Stomach (tissue), 9 donors: ENCODE measurements around the gene ELP4. TPM values are rescaled to one million over a fixed set of nuclear protein-coding genes. Genes with fewer than 3 reads are reported as not detected.

Experiments used
- DNase-seq, 2 donors: peaks; one replicate each; pipeline versions ENCODE4 v3.0.0 to v3.0.0-alpha.2; 2013 to 2019
- H3K27ac ChIP-seq, 5 donors: fragments of 200-600 bp in 4 of 5; sonication (generic) in 4 of 5; one replicate each; pipeline ENCODE4 v1.5.1; 2013 to 2019; ENCODE audit warnings: mild to moderate bottlenecking in 1 of 5, moderate library complexity in 1 of 5
- H3K27me3 ChIP-seq, 3 donors: fragments of 200-600 bp; sonication (generic); one replicate each; pipeline ENCODE4 v1.5.1; 2017 to 2019; ENCODE audit warnings: mixed run types in 1 of 3
- H3K36me3 ChIP-seq, 4 donors: fragments of 200-600 bp; sonication (generic); 1 replicate in 3 of 4; 2 replicates in 1 of 4; pipeline ENCODE4 v1.5.1; 2016 to 2019
- H3K4me1 ChIP-seq, 4 donors: fragments of 200-600 bp; sonication (generic); one replicate each; pipeline ENCODE4 v1.5.1; 2016 to 2019
- H3K4me3 ChIP-seq, 4 donors: fragments of 200-600 bp; sonication (generic) in 3 of 4; one replicate each; pipeline ENCODE4 v1.5.1; 2016 to 2019; ENCODE audit warnings: mild to moderate bottlenecking in 1 of 4
- H3K9me3 ChIP-seq, 4 donors: fragments of 200-600 bp; sonication (generic); one replicate each; pipeline ENCODE4 v1.5.1; 2016 to 2019
- CTCF ChIP-seq, 7 experiments: fragments of 450-650 bp in 4 of 7; fragments of 200-600 bp in 3 of 7; sonication (generic) in 3 of 7; IDR thresholded peaks; one replicate each; pipeline ENCODE4 v1.5.1; 2016 to 2019; ENCODE audit warnings: antibody characterized with exemption in 7 of 7, control low read depth in 2 of 7, mild to moderate bottlenecking in 1 of 7
- EP300 ChIP-seq: sonication (generic); formaldehyde crosslinking; IDR thresholded peaks from one replicate; pipeline ENCODE4 v1.6.1; 2017; ENCODE audit warnings: antibody characterized with exemption
- POLR2A ChIP-seq, 4 donors: fragments of 450-650 bp; IDR thresholded peaks; one replicate each; pipeline ENCODE4 v1.6.1; 2016; ENCODE audit warnings: antibody characterized with exemption in 4 of 4, control low read depth in 2 of 4, mild to moderate bottlenecking in 1 of 4, moderate library complexity in 1 of 4
- POLR2AphosphoS5 ChIP-seq, 3 donors: sonication (generic); formaldehyde crosslinking; IDR thresholded peaks; one replicate each; pipeline ENCODE4 v1.6.1; 2016; ENCODE audit warnings: antibody characterized with exemption in 3 of 3
- WGBS, 5 donors: extraction: QIAGEN DNeasy Blood & Tissue Kit in 3 of 5; methylation state at CpG; one replicate each; pipeline versions ENCODE4 v1.1.5 to v1.1.7; 2013 to 2018; 5-methylcytosine and 5-hydroxymethylcytosine counted together
- intact Hi-C: fragments of 100-400 bp; cut with DNase I; formaldehyde crosslinking; loops from one replicate; pipeline ENCODE4 v1.15.1; 2023; ENCODE audit warnings: low total_unique reads
- polyA plus RNA-seq, 3 donors: library from polyadenylated mRNA; stranded (reverse); fragments of 200-250 nt; gene quantifications; one replicate each; pipeline ENCODE4 v1.2.3, GENCODE V29; 2013
- total RNA-seq, 5 donors: library from RNA; depleted of rRNA; stranded (reverse); fragments of >200 nt; gene quantifications; one replicate each; pipeline versions ENCODE4 v1.1.0 to v1.2.3, GENCODE V29; 2014 to 2016
- donor health status: healthy with polysubstance abuse.
- donor health status: Bipolar disorder and iron deficiency.
- donor health status: healthy.

Gene ELP4
- total and polyA plus RNA-seq, 8 donors: 8.3 to 70.0 (median 20.9) TPM

GRCh38 chr11:31780078-31780477, 270.5 kb downstream of the ELP4 start:
- peaks cover 0 to 4% (median 0%) of the 10 kb centered on the region in 4 donors for H3K36me3 ChIP-seq
- TF ChIP-seq CTCF (IDR thresholded peaks at IDR 0.05) (no peak), POLR2AphosphoS5 (IDR thresholded peaks at IDR 0.05) (no peak), EP300 (no peak), POLR2A (IDR thresholded peaks at IDR 0.05) (no peak)
- no peak overlapping the region for H3K4me3 ChIP-seq
- H3K27ac ChIP-seq: no peak overlapping the region
- H3K9me3 ChIP-seq: no peaks in the 10 kb centered on the region
- H3K27me3 ChIP-seq: no peaks in the 10 kb centered on the region
- no peak for DNase-seq
- WGBS, 5 donors: 93 to 99% (median 96%) methylated on average over 4 of the region's 4 CpGs
- peaks cover 0 to 5% (median 0%) of the 10 kb centered on the region in 4 donors for H3K4me1 ChIP-seq
- intact Hi-C loops: no loop called here

GRCh38 chr11:31780480-31780971, 271.0 kb downstream of the ELP4 start:
- H3K27me3 ChIP-seq: no peaks in the 10 kb centered on the region
- H3K27ac ChIP-seq: no peak overlapping the region
- WGBS, 5 donors: 63 to 86% (median 75%) methylated on average over 5 of the region's 5 CpGs
- no peaks in the 10 kb centered on the region for H3K9me3 ChIP-seq
- H3K4me3 ChIP-seq: no peak overlapping the region
- intact Hi-C loops: no loop called here
- peaks cover 0 to 5% (median 0%) of the 10 kb centered on the region in 4 donors for H3K4me1 ChIP-seq
- peaks cover 0 to 4% (median 0%) of the 10 kb centered on the region in 4 donors for H3K36me3 ChIP-seq
- DNase-seq: no peak
- TF ChIP-seq EP300 (no peak), CTCF (IDR thresholded peaks at IDR 0.05) (no peak)

GRCh38 chr11:31782257-31782656, 272.7 kb downstream of the ELP4 start:
- Histone ChIP-seq H3K27ac (no peak overlapping the region), H3K4me1 (peaks cover 0 to 5% (median 0%) of the 10 kb centered on the region in 4 donors), H3K9me3 (no peaks in the 10 kb centered on the region), H3K36me3 (peaks cover 0 to 4% (median 0%) of the 10 kb centered on the region in 4 donors), H3K4me3 (no peak overlapping the region), H3K27me3 (no peaks in the 10 kb centered on the region)
- WGBS, 5 donors: 95 to 99% (median 95%) methylated on average over 2 of the region's 2 CpGs
- intact Hi-C loops: no loop called here
- TF ChIP-seq CTCF (IDR thresholded peaks at IDR 0.05) (no peak), EP300 (no peak), POLR2AphosphoS5 (IDR thresholded peaks at IDR 0.05) (no peak), POLR2A (IDR thresholded peaks at IDR 0.05) (no peak)
- no peak for DNase-seq

GRCh38 chr11:31783252-31783651, 273.7 kb downstream of the ELP4 start:
- peaks cover 0 to 5% (median 0%) of the 10 kb centered on the region in 4 donors for H3K4me1 ChIP-seq
- intact Hi-C loops: no loop called here
- no peak overlapping the region for H3K27ac ChIP-seq
- no peak for DNase-seq
- H3K9me3 ChIP-seq: no peaks in the 10 kb centered on the region
- WGBS, 5 donors: 94 to 97% (median 95%) methylated on average over 6 of the region's 6 CpGs
- no peak overlapping the region for H3K4me3 ChIP-seq
- no peaks in the 10 kb centered on the region for H3K27me3 ChIP-seq
- peaks cover 0 to 4% (median 0%) of the 10 kb centered on the region in 4 donors for H3K36me3 ChIP-seq
- TF ChIP-seq POLR2AphosphoS5 (IDR thresholded peaks at IDR 0.05) (no peak), POLR2A (IDR thresholded peaks at IDR 0.05) (no peak), CTCF (IDR thresholded peaks at IDR 0.05) (no peak), EP300 (no peak)
